Type B pancreatic cell (in vitro differentiated cells): Measurements from ENCODE around the gene TBC1D8. TPM values are rescaled to one million over a fixed set of nuclear protein-coding genes. Genes with fewer than 3 reads are reported as not detected.

Source experiments
- DNase-seq: peaks from one replicate; pipeline ENCODE4 v3.0.0; 2021; ENCODE audit warnings: mixed read lengths; ENCODE audit not compliant: unreplicated experiment; ENCODE audit errors: extremely low spot score
- H3K27ac Mint-ChIP-seq: 2 replicates; pipeline ENCODE4 v1.8.0; 2021; ENCODE audit warnings: mild to moderate bottlenecking, mixed read lengths
- H3K27me3 Mint-ChIP-seq: 2 replicates; pipeline ENCODE4 v1.8.0; 2021; ENCODE audit warnings: mixed read lengths
- H3K36me3 Mint-ChIP-seq: 2 replicates; pipeline ENCODE4 v1.8.0; 2021; ENCODE audit warnings: mixed read lengths
- H3K4me1 Mint-ChIP-seq: one replicate; pipeline ENCODE4 v1.8.0; 2021; ENCODE audit warnings: mixed read lengths; ENCODE audit not compliant: unreplicated experiment
- H3K4me3 Mint-ChIP-seq: 2 replicates; pipeline ENCODE4 v1.8.0; 2021; ENCODE audit warnings: mild to moderate bottlenecking, mixed read lengths
- H3K9me3 Mint-ChIP-seq: 2 replicates; pipeline ENCODE4 v1.8.0; 2021; ENCODE audit warnings: mixed read lengths
- CTCF ChIP-seq: fragments of 200-600 bp; sonication (generic); conservative IDR thresholded peaks from 2 replicates; pipeline ENCODE4 v1.5.0; 2021; ENCODE audit warnings: antibody characterized with exemption, mild to moderate bottlenecking
- total RNA-seq: library from RNA; stranded (reverse); gene quantifications from 2 replicates; pipeline ENCODE4 v1.2.1, GENCODE V29; 2021; ENCODE audit warnings: low replicate concordance

The TBC1D8 gene
- total RNA-seq, 1 donor from 2014 or later: 20.1 TPM

DNA sequence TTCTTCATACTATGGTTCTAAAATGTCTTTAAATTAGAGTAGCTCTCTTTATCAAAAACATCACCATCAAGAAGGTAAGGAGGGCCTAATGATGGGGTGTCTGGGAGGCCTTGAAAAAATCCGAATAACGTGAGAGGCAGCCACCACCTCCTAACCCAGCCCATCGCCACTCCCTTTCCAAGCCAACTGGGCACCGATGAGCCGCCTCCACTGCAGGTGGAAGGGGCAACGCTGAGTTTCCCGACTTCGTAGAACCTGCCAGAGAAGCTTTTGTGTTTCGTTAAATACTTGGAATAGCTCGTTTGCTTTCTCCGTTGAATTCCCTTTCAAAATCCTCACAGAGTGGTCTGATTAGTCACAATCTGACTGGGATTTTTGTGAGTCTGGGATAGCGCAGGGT lies 171.1 kb downstream of the TBC1D8 start:
- Mint-ChIP-seq H3K27ac (no peak overlapping the region), H3K36me3 (peaks cover 3% of the 10 kb centered on the region), H3K4me1 (peaks cover 16% of the 10 kb centered on the region), H3K4me3 (no peak overlapping the region), H3K27me3 (peaks cover 5% of the 10 kb centered on the region), H3K9me3 (no peaks in the 10 kb centered on the region)
- DNase-seq: no peak
- no peak for TF ChIP-seq CTCF

- no peaks in the 10 kb centered on the region for H3K9me3 Mint-ChIP-seq
- peaks cover 2% of the 10 kb centered on the region for H3K27me3 Mint-ChIP-seq
- no peaks in the 10 kb centered on the region for H3K36me3 Mint-ChIP-seq
- no peak overlapping the region for H3K27ac Mint-ChIP-seq
- no peak for TF ChIP-seq CTCF
- no peak for DNase-seq
- H3K4me3 Mint-ChIP-seq: no peak overlapping the region
- peaks cover 11% of the 10 kb centered on the region for H3K4me1 Mint-ChIP-seq
Measured at GRCh38 chr2:100978582-100979191, 172.5 kb downstream of the TBC1D8 start.

DNA sequence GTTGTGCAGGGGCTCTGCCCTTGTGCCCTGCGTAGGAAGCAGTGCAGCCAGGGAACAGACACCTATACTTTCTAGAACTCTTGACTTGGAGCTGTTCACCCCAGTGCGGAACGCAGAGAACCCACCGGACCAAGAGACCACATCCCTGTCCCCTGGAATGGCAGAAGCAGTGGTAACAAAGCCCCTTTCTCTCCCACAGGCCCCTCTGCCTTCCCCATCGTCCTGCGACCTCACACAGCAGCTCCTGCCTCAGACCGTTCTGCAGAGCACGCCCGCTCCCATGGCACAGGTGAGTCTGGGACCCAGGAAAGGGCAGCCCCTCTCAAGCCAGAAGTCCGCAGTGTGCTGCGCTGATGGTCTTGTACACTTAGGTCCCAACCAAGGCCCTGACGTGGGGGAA lies 173.7 kb downstream of the TBC1D8 start:
- Mint-ChIP-seq H3K27me3 (peaks cover 2% of the 10 kb centered on the region), H3K9me3 (no peaks in the 10 kb centered on the region), H3K4me1 (peaks cover 11% of the 10 kb centered on the region), H3K27ac (no peak overlapping the region), H3K36me3 (no peaks in the 10 kb centered on the region), H3K4me3 (no peak overlapping the region)
- TF ChIP-seq CTCF: no peak
- DNase-seq: no peak

- DNase-seq: no peak
- Mint-ChIP-seq H3K4me1 (peaks cover 11% of the 10 kb centered on the region), H3K4me3 (no peak overlapping the region), H3K27me3 (peaks cover 2% of the 10 kb centered on the region), H3K27ac (no peak overlapping the region), H3K9me3 (no peaks in the 10 kb centered on the region), H3K36me3 (no peaks in the 10 kb centered on the region)
- no peak for TF ChIP-seq CTCF
Measured at GRCh38 chr2:100976645-100977391, 174.4 kb downstream of the TBC1D8 start.

GRCh38 chr2:100976061-100976460 lies 175.1 kb downstream of the TBC1D8 start:
- Mint-ChIP-seq H3K4me3 (no peak overlapping the region), H3K27me3 (peaks cover 2% of the 10 kb centered on the region), H3K4me1 (peaks cover 8% of the 10 kb centered on the region), H3K9me3 (no peaks in the 10 kb centered on the region), H3K36me3 (no peaks in the 10 kb centered on the region), H3K27ac (no peak overlapping the region)
- TF ChIP-seq CTCF: no peak
- DNase-seq: no peak
